ENCODE results near the gene QSOX1. TPM values are rescaled to one million over a fixed set of nuclear protein-coding genes. Genes with fewer than 3 reads are reported as not detected.

Gene QSOX1
- polyA plus RNA-seq, 6 donors from 2014 or later = 4.9 to 8.0 (median 5.5) TPM

- Mint-ChIP-seq H3K4me3 (no peak overlapping the region), H3K36me3 (no peaks in the 10 kb centered on the region), H3K4me1 (no peaks in the 10 kb centered on the region), H3K9me3 (peaks cover 0 to 2% (median 0%) of the 10 kb centered on the region in 7 donors), H3K27ac (no peak overlapping the region), H3K27me3 (peaks cover 38 to 63% (median 60%) of the 10 kb centered on the region in 3 donors)
- no peak for ATAC-seq (ENCODE audit: low read depth in 2 of 2)
- DNase-seq = no peak
Observed at GRCh38 chr1:180221462-180221861, 66.8 kb downstream of the QSOX1 start.

GRCh38 chr1:180224902-180225301 is 70.2 kb downstream of the QSOX1 start:
- Mint-ChIP-seq H3K27me3 (peaks cover 53 to 79% (median 77%) of the 10 kb centered on the region in 3 donors), H3K4me3 (peak overlapping the region in 1 of 8 donors; percentile 26), H3K27ac (peak overlapping the region in 1 of 6 donors; percentile 37), H3K9me3 (peaks cover 0 to 2% (median 0%) of the 10 kb centered on the region in 7 donors), H3K36me3 (no peaks in the 10 kb centered on the region), H3K4me1 (peaks cover 7 to 8% (median 8%) of the 10 kb centered on the region in 3 donors)
- ATAC-seq (ENCODE audit: low read depth in 2 of 2) (no peak), DNase-seq (no peak)

GRCh38 chr1:180225403-180225802 is 70.7 kb downstream of the QSOX1 start:
- peak overlapping the region in 1 of 8 donors; percentile 26 for H3K4me3 Mint-ChIP-seq

GRCh38 chr1:180227861-180228647 is 73.4 kb downstream of the QSOX1 start:
- peaks cover 0 to 2% (median 0%) of the 10 kb centered on the region in 7 donors for H3K9me3 Mint-ChIP-seq
- ATAC-seq (ENCODE audit: low read depth in 2 of 2) (no peak), DNase-seq (no peak)
- H3K27me3 Mint-ChIP-seq = peaks cover 57 to 74% (median 64%) of the 10 kb centered on the region in 3 donors
- H3K36me3 Mint-ChIP-seq = no peaks in the 10 kb centered on the region
- H3K4me1 Mint-ChIP-seq = peaks cover 15 to 22% (median 19%) of the 10 kb centered on the region in 3 donors
- H3K4me3 Mint-ChIP-seq = peak overlapping the region; percentile 72 to 88 (median 76)
- peak overlapping the region in 1 of 6 donors; percentile 36 for H3K27ac Mint-ChIP-seq

More at GRCh38 chr1:180225403-180225802, 70.7 kb downstream of the QSOX1 start:
- Mint-ChIP-seq H3K4me1 (peaks cover 7 to 8% (median 8%) of the 10 kb centered on the region in 3 donors), H3K36me3 (no peaks in the 10 kb centered on the region), H3K27ac (no peak overlapping the region), H3K9me3 (peaks cover 0 to 2% (median 0%) of the 10 kb centered on the region in 7 donors), H3K27me3 (peaks cover 53 to 75% (median 74%) of the 10 kb centered on the region in 3 donors)
- DNase-seq = no peak
- ATAC-seq (ENCODE audit: low read depth in 2 of 2) = no peak

- H3K36me3 Mint-ChIP-seq = no peaks in the 10 kb centered on the region
- peak overlapping the region in 2 of 6 donors; percentile 29 to 88 for H3K27ac Mint-ChIP-seq
- ATAC-seq (ENCODE audit: low read depth in 2 of 2) = peak in 1 of 2 donors; percentile 24
- no peak for DNase-seq
- peak overlapping the region; percentile 72 to 88 (median 78) for H3K4me3 Mint-ChIP-seq
- peaks cover 0 to 4% (median 0%) of the 10 kb centered on the region in 7 donors for H3K9me3 Mint-ChIP-seq
- peaks cover 16 to 25% (median 24%) of the 10 kb centered on the region in 3 donors for H3K4me1 Mint-ChIP-seq
- peaks cover 57 to 74% (median 64%) of the 10 kb centered on the region in 3 donors for H3K27me3 Mint-ChIP-seq
Observed at GRCh38 chr1:180228648-180229482, 74.2 kb downstream of the QSOX1 start.

GRCh38 chr1:180229483-180230415 is 75.1 kb downstream of the QSOX1 start, which contains the start of gene LHX4:
Gene LHX4, plus strand, starts transcription at chr1:180230264. Its CDS starts 266 bp downstream, at chr1:180230530.
- Mint-ChIP-seq H3K4me3 (peak within 1 kb of the TSS; percentile 74 to 91 (median 85)), H3K27me3 (peaks cover 58 to 76% (median 64%) of the 10 kb centered on the region in 3 donors), H3K4me1 (peaks cover 24 to 34% (median 33%) of the 10 kb centered on the region in 3 donors), H3K27ac (peak within 1 kb of the TSS in 3 of 6 donors; percentile 28 to 52 (median 29)), H3K9me3 (peaks cover 0 to 6% (median 0%) of the 10 kb centered on the region in 7 donors), H3K36me3 (no peaks in the 10 kb centered on the region)
- ATAC-seq (ENCODE audit: low read depth in 2 of 2) (peak; percentile 34 to 57), DNase-seq (no peak)

GRCh38 chr1:180230416-180230790 is 75.7 kb downstream of the QSOX1 start:
- peaks cover 24 to 38% (median 38%) of the 10 kb centered on the region in 3 donors for H3K4me1 Mint-ChIP-seq
- H3K27ac Mint-ChIP-seq = peak overlapping the region in 2 of 6 donors; percentile 28 to 52
- H3K27me3 Mint-ChIP-seq = peaks cover 56 to 76% (median 60%) of the 10 kb centered on the region in 3 donors
- DNase-seq (no peak), ATAC-seq (ENCODE audit: low read depth in 2 of 2) (peak in 1 of 2 donors; percentile 16)
- H3K36me3 Mint-ChIP-seq = no peaks in the 10 kb centered on the region
- H3K9me3 Mint-ChIP-seq = peaks cover 0 to 6% (median 0%) of the 10 kb centered on the region in 7 donors
- H3K4me3 Mint-ChIP-seq = peak overlapping the region; percentile 73 to 91 (median 85)

GRCh38 chr1:180230791-180231505 is 76.3 kb downstream of the QSOX1 start:
- peak overlapping the region; percentile 73 to 91 (median 85) for H3K4me3 Mint-ChIP-seq
- H3K36me3 Mint-ChIP-seq = no peaks in the 10 kb centered on the region
- H3K9me3 Mint-ChIP-seq = peaks cover 0 to 6% (median 0%) of the 10 kb centered on the region in 7 donors
- ATAC-seq (ENCODE audit: low read depth in 2 of 2) (peak in 1 of 2 donors; percentile 31), DNase-seq (no peak)
- peaks cover 57 to 76% (median 64%) of the 10 kb centered on the region in 3 donors for H3K27me3 Mint-ChIP-seq
- no peak overlapping the region for H3K27ac Mint-ChIP-seq
- peaks cover 28 to 43% (median 41%) of the 10 kb centered on the region in 3 donors for H3K4me1 Mint-ChIP-seq

- H3K36me3 Mint-ChIP-seq = no peaks in the 10 kb centered on the region
- peaks cover 33 to 48% (median 47%) of the 10 kb centered on the region in 3 donors for H3K4me1 Mint-ChIP-seq
- peaks cover 0 to 6% (median under 1%) of the 10 kb centered on the region in 7 donors for H3K9me3 Mint-ChIP-seq
- H3K27me3 Mint-ChIP-seq = peaks cover 62 to 78% (median 69%) of the 10 kb centered on the region in 3 donors
- peak; percentile 24 to 29 for ATAC-seq (ENCODE audit: low read depth in 2 of 2)
- peak overlapping the region in 1 of 6 donors; percentile 24 for H3K27ac Mint-ChIP-seq
- DNase-seq = no peak
- H3K4me3 Mint-ChIP-seq = peak overlapping the region; percentile 73 to 90 (median 82)
Observed at GRCh38 chr1:180231506-180231921, 76.8 kb downstream of the QSOX1 start.

- Mint-ChIP-seq H3K4me1 (peaks cover 35 to 51% (median 49%) of the 10 kb centered on the region in 3 donors), H3K4me3 (peak overlapping the region; percentile 46 to 90 (median 82)), H3K27me3 (peaks cover 64 to 78% (median 69%) of the 10 kb centered on the region in 3 donors), H3K36me3 (no peaks in the 10 kb centered on the region), H3K9me3 (peaks cover 0 to 9% (median 0%) of the 10 kb centered on the region in 7 donors), H3K27ac (peak overlapping the region in 1 of 6 donors; percentile 10)
- DNase-seq = no peak
- no peak for ATAC-seq (ENCODE audit: low read depth in 2 of 2)
Observed at GRCh38 chr1:180231936-180232335, 77.3 kb downstream of the QSOX1 start.

- Mint-ChIP-seq H3K4me1 (peaks cover 35 to 52% (median 51%) of the 10 kb centered on the region in 3 donors), H3K4me3 (peak overlapping the region in 7 of 8 donors; percentile 59 to 88 (median 80)), H3K27ac (peak overlapping the region in 1 of 6 donors; percentile 38), H3K27me3 (peaks cover 68 to 82% (median 69%) of the 10 kb centered on the region in 3 donors), H3K36me3 (no peaks in the 10 kb centered on the region), H3K9me3 (peaks cover 0 to 9% (median 0%) of the 10 kb centered on the region in 7 donors)
- DNase-seq (no peak), ATAC-seq (ENCODE audit: low read depth in 2 of 2) (no peak)
Observed at GRCh38 chr1:180232521-180233043, 77.9 kb downstream of the QSOX1 start.
